Activated T-helper 1 cell treated with anti-CD3 and anti-CD28 coated beads, Interleukin-2, amount 50 U/mL, for 16 hours (primary cell): Measurements from ENCODE around the gene STAG1.
"Not testable (repeated sequence)": the region's sequence is repeated elsewhere in the genome, so short reads cannot be mapped to it uniquely, and the experiment has no call there.

Source experiments
- DNase-seq, 2 donors: peaks; one replicate each; pipeline ENCODE4 v3.0.0-alpha.2; 2020; ENCODE audit warnings: low read depth in 1 of 2, low spot score in 1 of 2

STAG1 gene

GRCh38 chr3:136427236-136427635, 324.9 kb downstream of the STAG1 start:
- DNase-seq = no peak

- DNase-seq = no peak
Observed at GRCh38 chr3:136414476-136414875, 337.7 kb downstream of the STAG1 start.

- no peak for DNase-seq
Observed at GRCh38 chr3:136412307-136412706, 339.9 kb downstream of the STAG1 start.

- DNase-seq = no peak
Observed at GRCh38 chr3:136409549-136409948, 342.6 kb downstream of the STAG1 start.

GRCh38 chr3:136404056-136404455, 348.1 kb downstream of the STAG1 start:
- DNase-seq = no peak

- DNase-seq = no peak
Observed at GRCh38 chr3:136396916-136397315, 355.3 kb downstream of the STAG1 start.

- DNase-seq = no peak
Observed at GRCh38 chr3:136390574-136390973, 361.6 kb downstream of the STAG1 start.

- no peak for DNase-seq
Observed at GRCh38 chr3:136387031-136387430, 365.1 kb downstream of the STAG1 start.

- no peak for DNase-seq
Observed at GRCh38 chr3:136385457-136385856, 366.7 kb downstream of the STAG1 start.

GRCh38 chr3:136381051-136381450, 371.1 kb downstream of the STAG1 start:
- DNase-seq = no peak

GRCh38 chr3:136380530-136380929, 371.6 kb downstream of the STAG1 start:
- no peak for DNase-seq

- no peak for DNase-seq
Observed at GRCh38 chr3:136378011-136378410, 374.2 kb downstream of the STAG1 start.

- DNase-seq = no peak
Observed at GRCh38 chr3:136377508-136377907, 374.7 kb downstream of the STAG1 start.

- DNase-seq = not testable (repeated sequence)
Observed at GRCh38 chr3:136375800-136376199, 376.4 kb downstream of the STAG1 start.

- DNase-seq = no peak
Observed at GRCh38 chr3:136366289-136366688, 385.9 kb downstream of the STAG1 start.

GRCh38 chr3:136353461-136353860, 398.7 kb downstream of the STAG1 start:
- no peak for DNase-seq

- no peak for DNase-seq
Observed at GRCh38 chr3:136351905-136352304, 400.3 kb downstream of the STAG1 start.

- DNase-seq = no peak
Observed at GRCh38 chr3:136351351-136351750, 400.8 kb downstream of the STAG1 start.

GRCh38 chr3:136350557-136350956, 401.6 kb downstream of the STAG1 start:
- no peak for DNase-seq

- DNase-seq = no peak
Observed at GRCh38 chr3:136350132-136350531, 402.0 kb downstream of the STAG1 start.

GRCh38 chr3:136346486-136346885, 405.7 kb downstream of the STAG1 start:
- DNase-seq = no peak

- no peak for DNase-seq
Observed at GRCh38 chr3:136343873-136344555, 408.2 kb downstream of the STAG1 start.

GRCh38 chr3:136343446-136343845, 408.7 kb downstream of the STAG1 start:
- DNase-seq = no peak
